ENCODE results near the gene QTRT2. TPM values are rescaled to one million over a fixed set of nuclear protein-coding genes. Genes with fewer than 3 reads are reported as not detected.

Gene QTRT2
- total RNA-seq, 4 donors from 2014 or later: 18.5 to 33.3 (median 21.6) TPM

DNA sequence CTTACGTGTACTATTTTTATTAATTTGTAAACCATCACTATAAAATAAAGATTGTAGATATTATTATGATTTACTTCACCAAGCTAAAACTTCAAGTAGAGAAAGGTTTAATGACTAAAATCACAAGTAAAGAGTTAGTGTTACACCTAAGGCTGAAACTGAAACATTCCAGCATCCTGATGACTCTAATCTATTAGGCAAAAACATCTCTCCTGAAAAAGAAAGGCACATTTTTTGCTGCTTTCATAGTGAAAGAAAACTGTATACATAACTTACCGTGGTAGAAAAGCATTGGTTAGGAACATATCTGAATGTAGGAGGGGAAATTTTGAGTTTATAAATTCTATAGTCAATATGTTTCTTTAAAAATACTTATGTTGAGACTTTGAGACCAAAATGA is 35.6 kb upstream of the QTRT2 start:
- no peak for DNase-seq
- WGBS, 2 donors: 84 to 87% methylated on average over 2 of the region's 2 CpGs
- intact Hi-C loops (cut with DNase I): no loop called here
- Histone ChIP-seq H3K36me3 (no peaks in the 10 kb centered on the region), H3K4me3 (replicated peaks in 1 of 3) (no peak overlapping the region), H3K27me3 (no peaks in the 10 kb centered on the region), H3K9me3 (no peaks in the 10 kb centered on the region), H3K27ac (no peak overlapping the region), H3K4me1 (no peaks in the 10 kb centered on the region)
- TF ChIP-seq, protein P1, sequence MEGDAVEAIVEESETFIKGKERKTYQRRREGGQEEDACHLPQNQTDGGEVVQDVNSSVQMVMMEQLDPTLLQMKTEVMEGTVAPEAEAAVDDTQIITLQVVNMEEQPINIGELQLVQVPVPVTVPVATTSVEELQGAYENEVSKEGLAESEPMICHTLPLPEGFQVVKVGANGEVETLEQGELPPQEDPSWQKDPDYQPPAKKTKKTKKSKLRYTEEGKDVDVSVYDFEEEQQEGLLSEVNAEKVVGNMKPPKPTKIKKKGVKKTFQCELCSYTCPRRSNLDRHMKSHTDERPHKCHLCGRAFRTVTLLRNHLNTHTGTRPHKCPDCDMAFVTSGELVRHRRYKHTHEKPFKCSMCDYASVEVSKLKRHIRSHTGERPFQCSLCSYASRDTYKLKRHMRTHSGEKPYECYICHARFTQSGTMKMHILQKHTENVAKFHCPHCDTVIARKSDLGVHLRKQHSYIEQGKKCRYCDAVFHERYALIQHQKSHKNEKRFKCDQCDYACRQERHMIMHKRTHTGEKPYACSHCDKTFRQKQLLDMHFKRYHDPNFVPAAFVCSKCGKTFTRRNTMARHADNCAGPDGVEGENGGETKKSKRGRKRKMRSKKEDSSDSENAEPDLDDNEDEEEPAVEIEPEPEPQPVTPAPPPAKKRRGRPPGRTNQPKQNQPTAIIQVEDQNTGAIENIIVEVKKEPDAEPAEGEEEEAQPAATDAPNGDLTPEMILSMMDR (IDR thresholded peaks at IDR 0.05): no peak
- TF ChIP-seq POLR2A (IDR thresholded peaks at IDR 0.05): no peak

DNA sequence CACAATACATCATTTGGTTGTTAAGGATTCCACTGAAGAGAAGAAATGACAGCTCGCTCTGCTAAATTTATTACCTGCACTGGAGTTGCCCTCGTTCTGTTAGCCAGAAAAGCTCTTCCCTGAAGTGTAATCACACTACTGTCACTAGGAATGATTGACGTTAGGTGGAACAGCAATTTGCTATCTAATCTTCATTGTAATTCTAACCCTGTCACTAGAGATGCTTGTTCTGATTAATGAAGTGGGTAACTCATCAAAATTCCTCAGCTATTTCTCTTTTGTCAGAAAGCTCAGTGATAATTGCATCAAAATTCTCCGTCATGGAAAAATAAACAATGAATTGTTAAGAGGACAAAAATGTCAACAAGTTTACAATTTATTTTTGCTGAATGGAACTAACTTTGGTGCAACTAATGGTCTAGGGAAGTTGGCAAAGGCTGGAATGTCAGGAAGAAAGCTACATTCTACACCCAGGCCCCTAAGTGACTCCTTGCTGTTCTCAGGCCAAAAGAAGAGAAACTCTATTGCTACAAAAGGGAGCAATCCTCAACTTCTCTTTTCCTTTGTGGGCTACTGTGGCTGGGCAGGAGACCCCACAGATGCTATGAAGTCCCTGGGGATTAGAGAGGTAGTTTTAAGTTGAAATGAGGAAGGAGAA is 34.3 kb upstream of the QTRT2 start:
- intact Hi-C loops (cut with DNase I): no loop called here
- 87 to 91% methylated on average over 4 of the region's 4 CpGs for WGBS, 2 donors
- DNase-seq: no peak

DNA sequence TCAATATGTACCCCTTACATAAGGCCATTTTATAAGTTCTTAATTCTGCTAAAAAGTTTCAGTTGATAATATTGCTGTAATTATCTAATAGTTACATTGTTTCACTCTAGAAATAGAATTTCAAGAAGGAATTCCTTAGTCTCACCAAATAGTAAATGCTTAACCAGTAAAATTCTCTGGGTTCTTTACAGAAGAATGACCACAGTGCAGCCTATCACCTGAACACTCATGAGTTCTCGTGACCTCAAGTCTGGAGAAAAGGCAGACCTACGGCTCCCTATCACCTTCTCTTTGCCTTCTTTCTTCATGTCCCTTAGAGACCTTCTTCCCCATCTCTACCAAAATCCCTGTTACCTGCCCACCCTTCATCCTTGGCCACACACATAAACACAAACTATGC is 31.1 kb upstream of the QTRT2 start:
- intact Hi-C loops (cut with DNase I): no loop called here
- 93 to 95% methylated on average over 2 of the region's 2 CpGs for WGBS, 2 donors
- no peaks in the 10 kb centered on the region for H3K9me3 ChIP-seq

More for the DNA sequence above, 34.3 kb upstream of the QTRT2 start:
- Histone ChIP-seq H3K9me3 (no peaks in the 10 kb centered on the region), H3K4me3 (replicated peaks in 1 of 3) (no peak overlapping the region), H3K4me1 (no peaks in the 10 kb centered on the region), H3K36me3 (no peaks in the 10 kb centered on the region), H3K27ac (no peak overlapping the region), H3K27me3 (no peaks in the 10 kb centered on the region)
- TF ChIP-seq POLR2A (IDR thresholded peaks at IDR 0.05): no peak
- TF ChIP-seq, protein P1 (IDR thresholded peaks at IDR 0.05): no peak

DNA sequence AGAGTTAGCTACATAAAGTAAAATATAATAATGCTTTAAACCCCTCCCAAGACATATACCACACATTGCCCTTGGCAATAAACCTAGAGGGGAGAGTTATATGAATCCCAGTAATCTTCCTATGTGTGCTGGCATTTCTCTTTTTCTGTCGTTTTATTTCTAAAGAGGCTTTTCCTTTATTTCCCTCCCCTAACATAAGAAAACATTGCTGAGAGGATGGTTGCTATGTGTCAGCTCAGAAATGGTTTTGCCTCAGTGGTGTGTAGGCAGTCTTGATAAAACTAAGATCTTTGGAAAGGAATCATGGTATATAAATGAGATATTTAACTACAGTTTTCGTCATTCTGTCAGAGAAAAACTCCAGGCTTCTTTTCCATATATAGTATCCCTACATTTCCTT is 30.2 kb upstream of the QTRT2 start:
- Histone ChIP-seq H3K27ac (no peak overlapping the region), H3K27me3 (no peaks in the 10 kb centered on the region), H3K4me3 (replicated peaks in 1 of 3) (no peak overlapping the region), H3K4me1 (no peaks in the 10 kb centered on the region), H3K36me3 (no peaks in the 10 kb centered on the region), H3K9me3 (no peaks in the 10 kb centered on the region)
- intact Hi-C loops (cut with DNase I): no loop called here
- DNase-seq: no peak
- TF ChIP-seq, protein P1 (IDR thresholded peaks at IDR 0.05): no peak
- TF ChIP-seq POLR2A (IDR thresholded peaks at IDR 0.05): no peak
- 76 to 85% methylated on average over 2 of the region's 2 CpGs for WGBS, 2 donors

More for the DNA sequence above, 31.1 kb upstream of the QTRT2 start:
- no peaks in the 10 kb centered on the region for H3K36me3 ChIP-seq
- DNase-seq: no peak
- H3K27ac ChIP-seq: no peak overlapping the region
- H3K4me3 ChIP-seq (replicated peaks in 1 of 3): no peak overlapping the region
- TF ChIP-seq, protein P1 (IDR thresholded peaks at IDR 0.05): no peak
- no peak for TF ChIP-seq POLR2A (IDR thresholded peaks at IDR 0.05)
- no peaks in the 10 kb centered on the region for H3K27me3 ChIP-seq
- H3K4me1 ChIP-seq: no peaks in the 10 kb centered on the region

DNA sequence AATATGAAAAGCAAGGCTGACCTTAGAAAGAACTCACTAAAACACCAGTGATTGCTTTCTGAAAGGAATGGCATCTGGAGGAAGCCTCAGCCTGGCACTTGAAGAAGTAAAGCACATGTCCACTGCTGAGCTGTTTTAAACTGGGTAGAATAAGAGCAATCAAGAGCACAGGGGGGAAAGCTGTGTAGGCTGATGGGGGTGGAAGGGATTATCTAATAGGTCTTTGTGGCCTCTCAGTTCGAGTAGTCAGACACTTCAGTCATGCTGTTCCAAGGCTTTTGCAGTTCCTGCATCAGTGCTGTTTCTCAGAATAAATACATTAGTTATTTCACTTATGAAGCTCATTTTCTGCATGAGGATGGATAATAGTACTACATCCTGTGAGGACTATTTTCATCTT is 22.8 kb upstream of the QTRT2 start:
- no peak overlapping the region for H3K4me3 ChIP-seq (replicated peaks in 1 of 3)
- no peaks in the 10 kb centered on the region for H3K4me1 ChIP-seq
- H3K27me3 ChIP-seq: no peaks in the 10 kb centered on the region
- no peak for DNase-seq
- intact Hi-C loops (cut with DNase I): no loop called here
- WGBS, 2 donors: 83 to 89% methylated on average over 1 of the region's 1 CpG
- H3K9me3 ChIP-seq: no peaks in the 10 kb centered on the region
- H3K27ac ChIP-seq: no peak overlapping the region
- TF ChIP-seq POLR2A (IDR thresholded peaks at IDR 0.05): no peak
- TF ChIP-seq, protein P1 (IDR thresholded peaks at IDR 0.05): no peak
- H3K36me3 ChIP-seq: peaks cover 3 to 8% of the 10 kb centered on the region in 2 donors

Data from thyroid gland (tissue), 4 donors.